HG03439 (cell line): Measurements from ENCODE around the gene DLX1.

Source experiments
- ATAC-seq: cut with Tn5 transposase; IDR thresholded peaks from one replicate; pipeline ENCODE4 v1.9.1; 2021; ENCODE audit warnings: mild to moderate bottlenecking, moderate library complexity; ENCODE audit not compliant: unreplicated experiment

DLX1 gene

GRCh38 chr2:172096626-172097547, 11.6 kb downstream of the DLX1 start:
- ATAC-seq: no peak

- no peak for ATAC-seq
These were observed 12.3 kb downstream of the DLX1 start for GRCh38 chr2:172097557-172098131.

GRCh38 chr2:172098287-172098649, 13.0 kb downstream of the DLX1 start:
- no peak for ATAC-seq

- ATAC-seq: no peak
These were observed 13.6 kb downstream of the DLX1 start for GRCh38 chr2:172098650-172099471.

GRCh38 chr2:172099472-172100079, 14.3 kb downstream of the DLX1 start:
- ATAC-seq: no peak

GRCh38 chr2:172100080-172100934, 15.0 kb downstream of the DLX1 start:
- no peak for ATAC-seq

- no peak for ATAC-seq
These were observed 15.9 kb downstream of the DLX1 start for GRCh38 chr2:172100935-172101820.

- no peak for ATAC-seq
These were observed 16.6 kb downstream of the DLX1 start for GRCh38 chr2:172101821-172102390.

GRCh38 chr2:172102391-172103359, 17.4 kb downstream of the DLX1 start, which contains the start of gene DLX2:
Gene DLX2, minus strand, starts transcription at chr2:172102900. Its CDS starts 362 bp downstream, at chr2:172102538.
- ATAC-seq: peak; percentile 78

GRCh38 chr2:172103471-172104272, 18.4 kb downstream of the DLX1 start:
- no peak for ATAC-seq

GRCh38 chr2:172105471-172106107, 20.3 kb downstream of the DLX1 start:
- no peak for ATAC-seq

- ATAC-seq: no peak
These were observed 21.0 kb downstream of the DLX1 start for GRCh38 chr2:172106108-172106961.

GRCh38 chr2:172107690-172108586, 22.6 kb downstream of the DLX1 start:
- no peak for ATAC-seq

- ATAC-seq: no peak
These were observed 23.3 kb downstream of the DLX1 start for GRCh38 chr2:172108587-172108930.
